Panc1 (cell line): ENCODE measurements around the gene HACD3. TPM values are rescaled to one million over a fixed set of nuclear protein-coding genes. Genes with fewer than 3 reads are reported as not detected.

Experiments used
- ATAC-seq: fragments of 200-7000 bp; cut with Tn5 transposase; 2 replicates; pipeline ENCODE4 v1.9.1; 2020; ENCODE audit warnings: mild to moderate bottlenecking, moderate library complexity
- BruUV-seq: library from RNA; stranded (reverse); fragments of 400-500 nt; replicated peaks from 2 replicates; lab custom pipeline; 2021; lab: Mats Ljungman, UMichigan
- CTCF ChIA-PET: fragments of 300-600 bp; sonication (Branson Sonifier 250); formaldehyde crosslinking; loops from one replicate; lab custom pipeline; 2022; ENCODE audit warnings: antibody characterized with exemption; lab: Charles Lee
- POLR2A ChIA-PET: fragments of 300-600 bp; sonication (Branson Sonifier 250); formaldehyde crosslinking; loops from one replicate; lab custom pipeline; 2022; ENCODE audit warnings: antibody characterized with exemption; lab: Charles Lee
- DNase-seq: peaks from one replicate; pipeline ENCODE4 v3.0.0-alpha.2; 2010; ENCODE audit warnings: low read depth, low spot score
- H3K27ac ChIP-seq: 2 replicates; pipeline ENCODE4 v1.5.1; 2011; ENCODE audit warnings: mild to moderate bottlenecking, low read length, inconsistent platforms
- H3K27me3 ChIP-seq: fragments of 200-500 bp; sonication (Bioruptor generic); 2 replicates; pipeline ENCODE4 v1.6.0; 2014; ENCODE audit warnings: low read length, inconsistent platforms; ENCODE audit not compliant: control insufficient read depth, insufficient read depth
- H3K36me3 ChIP-seq: fragments of 200-500 bp; sonication (Bioruptor generic); 2 replicates; pipeline ENCODE4 v1.5.1; 2014; ENCODE audit warnings: inconsistent platforms, mild to moderate bottlenecking, low read length, moderate library complexity; ENCODE audit not compliant: control insufficient read depth, insufficient read depth
- H3K4me1 ChIP-seq: 2 replicates; pipeline ENCODE4 v1.5.1; 2011; ENCODE audit warnings: inconsistent platforms, mild to moderate bottlenecking, low read length, moderate library complexity; ENCODE audit not compliant: control insufficient read depth, insufficient read depth
- H3K4me3 ChIP-seq, 2 experiments: 2 replicates each; pipeline ENCODE4 v1.5.1; 2011 to 2012; ENCODE audit warnings: low read depth in 2 of 2, low read length in 2 of 2, mild to moderate bottlenecking in 2 of 2, inconsistent platforms in 1 of 2, moderate library complexity in 1 of 2
- H3K9me3 ChIP-seq: fragments of 200-500 bp; sonication (Bioruptor generic); 2 replicates; pipeline ENCODE4 v1.5.1; 2014; ENCODE audit warnings: low read depth, mild to moderate bottlenecking, inconsistent platforms, low read length, moderate library complexity; ENCODE audit not compliant: control insufficient read depth, insufficient read depth
- POLR2AphosphoS5 ChIP-seq: IDR thresholded peaks from 2 replicates; pipeline ENCODE4 v1.6.1; 2012; ENCODE audit warnings: mild to moderate bottlenecking, low read depth, low read length, moderate library complexity
- SIN3A ChIP-seq: IDR thresholded peaks from 2 replicates; pipeline ENCODE4 v1.6.1; 2012; ENCODE audit warnings: low read depth, mild to moderate bottlenecking, low read length, moderate library complexity, borderline replicate concordance; ENCODE audit not compliant: insufficient read depth
- TCF7L2 ChIP-seq: IDR thresholded peaks from 2 replicates; pipeline ENCODE4 v1.6.1; 2011; ENCODE audit warnings: mild to moderate bottlenecking, low read depth, low read length, inconsistent platforms
- in situ Hi-C: cut with HindIII; loops from 2 replicates; pipeline ENCODE4 v1.10.0; 2016; ENCODE audit warnings: low sequenced_read_pairs, low pct_unique_long_range_greater_than_20kb
- intact Hi-C: fragments of 100-400 bp; cut with micrococcal nuclease; formaldehyde crosslinking; loops from one replicate; pipeline ENCODE4 v1.10.0; 2022; ENCODE audit not compliant: unreplicated experiment
- total RNA-seq: library from RNA; stranded (reverse); gene quantifications from one replicate; pipeline ENCODE4 v1.2.1, GENCODE V29; 2021; ENCODE audit not compliant: unreplicated experiment
- TF ChIP-seq, protein P1 (sequence below): fragments of 450-650 bp; IDR thresholded peaks from 2 replicates; pipeline ENCODE4 v1.5.1; 2017; ENCODE audit warnings: mild to moderate bottlenecking
- TF ChIP-seq, protein P2 (sequence below), 2 experiments: IDR thresholded peaks; 2 replicates each; pipeline ENCODE4 v1.6.1; 2011 to 2012; ENCODE audit warnings: low read depth in 2 of 2, control low read depth in 1 of 2, low read length in 1 of 2, mild to moderate bottlenecking in 1 of 2, moderate library complexity in 1 of 2; ENCODE audit not compliant: insufficient read depth in 1 of 2

HACD3 gene
- total RNA-seq, 1 experiment from 2014 or later: 83.2 TPM

DNA sequence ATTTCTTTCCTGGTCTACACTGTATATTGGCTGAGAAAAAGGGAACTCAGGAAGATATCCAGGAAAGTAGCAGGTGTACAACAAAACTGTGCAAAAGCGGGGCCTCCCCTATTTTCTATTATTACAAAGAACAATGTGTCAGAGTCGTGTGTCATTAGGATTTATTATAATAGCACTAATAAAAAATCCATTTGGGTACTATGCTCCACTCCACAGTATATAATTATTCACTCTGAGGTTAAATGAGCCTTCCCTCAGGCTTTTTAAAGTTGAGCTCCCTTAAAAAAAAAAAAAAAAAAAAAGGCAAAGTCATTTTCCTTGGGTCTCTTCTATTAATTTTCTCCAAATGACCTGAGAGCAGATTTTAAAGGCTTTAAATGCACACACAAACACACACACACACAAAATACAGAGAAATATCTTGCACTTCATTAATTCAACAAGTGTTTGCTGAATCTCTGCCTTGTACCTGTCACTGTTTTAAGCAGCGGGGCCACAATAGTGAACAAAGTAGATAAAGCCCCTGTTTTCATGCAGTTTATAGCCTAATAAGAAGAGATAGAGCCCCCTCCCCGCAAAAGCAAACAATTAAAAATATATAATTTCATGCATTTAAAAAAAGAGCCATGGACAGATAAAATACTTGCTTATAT is 11.5 kb upstream of the HACD3 start:
- ChIA-PET POLR2A (interaction anchor here (0.6 kb wide), 3 partner anchors 64 to 969 kb away, joined by 3 to 11 read pairs (median 5); no protein-coding TSS in a partner anchor), CTCF (interaction anchor here (0.7 kb wide), 2 partner anchors 10 to 45 kb away, joined by 3 to 4 read pairs; no protein-coding TSS in a partner anchor)
- BruUV-seq: no TSS peak
- Histone ChIP-seq H3K9me3 (no peaks in the 10 kb centered on the region), H3K27ac (no peak overlapping the region), H3K27me3 (no peaks in the 10 kb centered on the region), H3K4me1 (peaks cover 17% of the 10 kb centered on the region; the same call in 1 of the 2 replicates), H3K36me3 (peaks cover 13% of the 10 kb centered on the region), H3K4me3 (no peak overlapping the region)
- intact Hi-C loops (no loop called here), in situ Hi-C loops (no loop called here)
- DNase-seq (no peak), ATAC-seq (no peak)
- TF ChIP-seq, protein P1, sequence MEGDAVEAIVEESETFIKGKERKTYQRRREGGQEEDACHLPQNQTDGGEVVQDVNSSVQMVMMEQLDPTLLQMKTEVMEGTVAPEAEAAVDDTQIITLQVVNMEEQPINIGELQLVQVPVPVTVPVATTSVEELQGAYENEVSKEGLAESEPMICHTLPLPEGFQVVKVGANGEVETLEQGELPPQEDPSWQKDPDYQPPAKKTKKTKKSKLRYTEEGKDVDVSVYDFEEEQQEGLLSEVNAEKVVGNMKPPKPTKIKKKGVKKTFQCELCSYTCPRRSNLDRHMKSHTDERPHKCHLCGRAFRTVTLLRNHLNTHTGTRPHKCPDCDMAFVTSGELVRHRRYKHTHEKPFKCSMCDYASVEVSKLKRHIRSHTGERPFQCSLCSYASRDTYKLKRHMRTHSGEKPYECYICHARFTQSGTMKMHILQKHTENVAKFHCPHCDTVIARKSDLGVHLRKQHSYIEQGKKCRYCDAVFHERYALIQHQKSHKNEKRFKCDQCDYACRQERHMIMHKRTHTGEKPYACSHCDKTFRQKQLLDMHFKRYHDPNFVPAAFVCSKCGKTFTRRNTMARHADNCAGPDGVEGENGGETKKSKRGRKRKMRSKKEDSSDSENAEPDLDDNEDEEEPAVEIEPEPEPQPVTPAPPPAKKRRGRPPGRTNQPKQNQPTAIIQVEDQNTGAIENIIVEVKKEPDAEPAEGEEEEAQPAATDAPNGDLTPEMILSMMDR: no peak
- TF ChIP-seq TCF7L2: no peak
- no peak for TF ChIP-seq SIN3A
- no peak for TF ChIP-seq POLR2AphosphoS5
- TF ChIP-seq, protein P2, sequence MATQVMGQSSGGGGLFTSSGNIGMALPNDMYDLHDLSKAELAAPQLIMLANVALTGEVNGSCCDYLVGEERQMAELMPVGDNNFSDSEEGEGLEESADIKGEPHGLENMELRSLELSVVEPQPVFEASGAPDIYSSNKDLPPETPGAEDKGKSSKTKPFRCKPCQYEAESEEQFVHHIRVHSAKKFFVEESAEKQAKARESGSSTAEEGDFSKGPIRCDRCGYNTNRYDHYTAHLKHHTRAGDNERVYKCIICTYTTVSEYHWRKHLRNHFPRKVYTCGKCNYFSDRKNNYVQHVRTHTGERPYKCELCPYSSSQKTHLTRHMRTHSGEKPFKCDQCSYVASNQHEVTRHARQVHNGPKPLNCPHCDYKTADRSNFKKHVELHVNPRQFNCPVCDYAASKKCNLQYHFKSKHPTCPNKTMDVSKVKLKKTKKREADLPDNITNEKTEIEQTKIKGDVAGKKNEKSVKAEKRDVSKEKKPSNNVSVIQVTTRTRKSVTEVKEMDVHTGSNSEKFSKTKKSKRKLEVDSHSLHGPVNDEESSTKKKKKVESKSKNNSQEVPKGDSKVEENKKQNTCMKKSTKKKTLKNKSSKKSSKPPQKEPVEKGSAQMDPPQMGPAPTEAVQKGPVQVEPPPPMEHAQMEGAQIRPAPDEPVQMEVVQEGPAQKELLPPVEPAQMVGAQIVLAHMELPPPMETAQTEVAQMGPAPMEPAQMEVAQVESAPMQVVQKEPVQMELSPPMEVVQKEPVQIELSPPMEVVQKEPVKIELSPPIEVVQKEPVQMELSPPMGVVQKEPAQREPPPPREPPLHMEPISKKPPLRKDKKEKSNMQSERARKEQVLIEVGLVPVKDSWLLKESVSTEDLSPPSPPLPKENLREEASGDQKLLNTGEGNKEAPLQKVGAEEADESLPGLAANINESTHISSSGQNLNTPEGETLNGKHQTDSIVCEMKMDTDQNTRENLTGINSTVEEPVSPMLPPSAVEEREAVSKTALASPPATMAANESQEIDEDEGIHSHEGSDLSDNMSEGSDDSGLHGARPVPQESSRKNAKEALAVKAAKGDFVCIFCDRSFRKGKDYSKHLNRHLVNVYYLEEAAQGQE (IDR thresholded peaks at IDR 0.05; ENCODE audit: insufficient read depth in 1 of 2, low read depth in 2 of 2, low read length in 1 of 2): no peak

DNA sequence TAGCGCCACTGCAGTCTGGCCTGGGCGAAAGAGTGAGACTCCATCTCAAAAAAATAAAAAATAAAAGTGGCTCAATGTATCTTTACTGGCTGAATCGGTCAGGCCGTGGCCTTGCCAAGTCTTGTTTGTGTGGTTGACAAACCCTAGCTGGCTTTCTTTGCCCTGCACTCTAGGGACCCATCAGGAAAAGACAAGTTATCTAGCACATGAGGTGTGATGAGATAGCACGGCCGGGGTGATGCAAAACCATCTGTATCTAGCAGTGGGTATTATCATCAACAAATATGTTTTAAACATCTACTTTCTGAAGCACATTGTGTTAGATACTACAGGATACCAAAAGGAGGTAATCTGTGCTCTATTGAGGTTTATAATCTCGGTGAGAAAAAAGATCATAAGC is 8.9 kb upstream of the HACD3 start:
- in situ Hi-C loops (no loop called here), intact Hi-C loops (no loop called here)
- Histone ChIP-seq H3K9me3 (no peaks in the 10 kb centered on the region), H3K4me3 (no peak overlapping the region), H3K4me1 (peaks cover 8% of the 10 kb centered on the region; the same call in 1 of the 2 replicates), H3K36me3 (peaks cover 4% of the 10 kb centered on the region; the same call in 1 of the 2 replicates), H3K27ac (no peak overlapping the region), H3K27me3 (no peaks in the 10 kb centered on the region)
- TF ChIP-seq, protein P1: no peak
- TF ChIP-seq TCF7L2 (no peak), POLR2AphosphoS5 (no peak), SIN3A (no peak)
- TF ChIP-seq, protein P2 (IDR thresholded peaks at IDR 0.05; ENCODE audit: insufficient read depth in 1 of 2, low read depth in 2 of 2, low read length in 1 of 2): no peak
- no peak for ATAC-seq
- CTCF ChIA-PET: no interaction called here
- POLR2A ChIA-PET: no interaction called here
- DNase-seq: no peak
- BruUV-seq: no TSS peak
